ENCODE data around the gene HMCN2.

- TF ChIP-seq CTCF (IDR thresholded peaks at IDR 0.05) (no peak), POLR2A (IDR thresholded peaks at IDR 0.05) (no peak)
Measured at GRCh38 chr9:130402243-130402642, 136.7 kb downstream of the HMCN2 start.

All from right lobe of liver (tissue), 4 donors.